Transverse colon (tissue), 4 donors: ENCODE results near the gene PDE4B.

Experiments used
- CTCF ChIP-seq, 5 experiments: fragments of 200-600 bp in 3 of 5; fragments of 450-650 bp in 2 of 5; sonication (generic) in 3 of 5; IDR thresholded peaks; 1 replicate in 2 of 5; 2 replicates in 3 of 5; pipeline ENCODE4 v1.5.1; 2016 to 2017; ENCODE audit warnings: antibody characterized with exemption in 5 of 5, inconsistent platforms in 3 of 5, mild to moderate bottlenecking in 2 of 5, moderate library complexity in 1 of 5
- POLR2AphosphoS5 ChIP-seq, 3 donors: sonication (generic); formaldehyde crosslinking; IDR thresholded peaks; one replicate each; pipeline ENCODE4 v1.6.1; 2016; ENCODE audit warnings: antibody characterized with exemption in 3 of 3

GRCh38 chr1:66282891-66283621 is 490.4 kb downstream of the PDE4B start:
- TF ChIP-seq CTCF (IDR thresholded peaks at IDR 0.05): no peak
- no peak for TF ChIP-seq POLR2AphosphoS5 (IDR thresholded peaks at IDR 0.05)
